HG03039 (cell line): ENCODE results near the gene PGS1.
"Not testable (repeated sequence)": the region's sequence is repeated elsewhere in the genome, so short reads cannot be mapped to it uniquely, and the experiment has no call there.

Source experiments
- ATAC-seq: cut with Tn5 transposase; IDR thresholded peaks from one replicate; pipeline ENCODE4 v1.9.1; 2021; ENCODE audit warnings: mild to moderate bottlenecking, moderate library complexity; ENCODE audit not compliant: unreplicated experiment

Gene PGS1

GRCh38 chr17:78378225-78379130 is at the start of gene PGS1:
TSS of gene PGS1 (plus strand) at chr17:78378649. CDS start at chr17:78378666, 17 bp downstream.
- peak; percentile 57 for ATAC-seq

- no peak for ATAC-seq
Measured at GRCh38 chr17:78329263-78330059, 49.0 kb upstream of the PGS1 start.

- ATAC-seq, result no peak
Measured at GRCh38 chr17:78330570-78331224, 47.8 kb upstream of the PGS1 start.

GRCh38 chr17:78331355-78331754 is 47.1 kb upstream of the PGS1 start:
- not testable (repeated sequence) for ATAC-seq

- ATAC-seq, result no peak
Measured at GRCh38 chr17:78332991-78333390, 45.5 kb upstream of the PGS1 start.

GRCh38 chr17:78335209-78335608 is 43.2 kb upstream of the PGS1 start:
- ATAC-seq, result no peak

- peak; percentile 48 for ATAC-seq
Measured at GRCh38 chr17:78337244-78338109, 41.0 kb upstream of the PGS1 start.

- no peak for ATAC-seq
Measured at GRCh38 chr17:78338486-78339259, 39.8 kb upstream of the PGS1 start.

GRCh38 chr17:78340183-78340955 is 38.1 kb upstream of the PGS1 start:
- no peak for ATAC-seq

GRCh38 chr17:78341559-78342448 is 36.6 kb upstream of the PGS1 start:
- ATAC-seq, result no peak

- no peak for ATAC-seq
Measured at GRCh38 chr17:78342449-78343186, 35.8 kb upstream of the PGS1 start.

GRCh38 chr17:78343187-78343542 is 35.3 kb upstream of the PGS1 start:
- no peak for ATAC-seq

GRCh38 chr17:78343543-78344201 is 34.8 kb upstream of the PGS1 start:
- ATAC-seq, result no peak

GRCh38 chr17:78344666-78345065 is 33.8 kb upstream of the PGS1 start:
- no peak for ATAC-seq

- ATAC-seq, result no peak
Measured at GRCh38 chr17:78345172-78345571, 33.3 kb upstream of the PGS1 start.

- ATAC-seq, result no peak
Measured at GRCh38 chr17:78345791-78346494, 32.5 kb upstream of the PGS1 start.
